G401 (cell line): Measurements from ENCODE around the gene B4GALNT4. TPM values are rescaled to one million over a fixed set of nuclear protein-coding genes. Genes with fewer than 3 reads are reported as not detected.
"Not testable (repeated sequence)": the region's sequence is repeated elsewhere in the genome, so short reads cannot be mapped to it uniquely, and the experiment has no call there.

ENCODE experiments used
- DNase-seq: peaks from one replicate; pipeline ENCODE4 v3.0.0-alpha.2; 2015; ENCODE audit warnings: low spot score
- in situ Hi-C: cut with HindIII; loops from 2 replicates; pipeline ENCODE4 v1.10.0; 2016; ENCODE audit warnings: low sequenced_read_pairs, mixed read lengths
- total RNA-seq: library from RNA; depleted of rRNA; stranded (reverse); fragments of >200 nt; shearing (Covaris generic); gene quantifications from 2 replicates; pipeline ENCODE4 v1.2.3, GENCODE V29; 2014

The B4GALNT4 gene
- total RNA-seq, 1 experiment from 2014 or later: 32.1 TPM

GRCh38 chr11:333616-334263, 35.6 kb upstream of the B4GALNT4 start:
- DNase-seq, in situ Hi-C loops: not testable (repeated sequence)

- no peak for DNase-seq
- in situ Hi-C loops: no loop called here
Measured at GRCh38 chr11:334264-334994, 34.9 kb upstream of the B4GALNT4 start.

GRCh38 chr11:335779-336658, 33.3 kb upstream of the B4GALNT4 start:
- no peak for DNase-seq
- in situ Hi-C loops: no loop called here

GRCh38 chr11:336659-337198, 32.6 kb upstream of the B4GALNT4 start:
- DNase-seq: no peak
- in situ Hi-C loops: no loop called here

- DNase-seq: no peak
- in situ Hi-C loops: no loop called here
Measured at GRCh38 chr11:337711-338110, 31.6 kb upstream of the B4GALNT4 start.

- in situ Hi-C loops: no loop called here
- DNase-seq: no peak
Measured at GRCh38 chr11:339963-340362, 29.3 kb upstream of the B4GALNT4 start.

- in situ Hi-C loops: no loop called here
- DNase-seq: no peak
Measured at GRCh38 chr11:340539-341512, 28.5 kb upstream of the B4GALNT4 start.

- in situ Hi-C loops: no loop called here
- DNase-seq: no peak
Measured at GRCh38 chr11:342328-342727, 27.0 kb upstream of the B4GALNT4 start.

GRCh38 chr11:344836-345578, 24.3 kb upstream of the B4GALNT4 start:
- DNase-seq: no peak
- in situ Hi-C loops: no loop called here

GRCh38 chr11:346529-346928, 22.8 kb upstream of the B4GALNT4 start:
- in situ Hi-C loops: no loop called here
- no peak for DNase-seq

- in situ Hi-C loops, DNase-seq: not testable (repeated sequence)
Measured at GRCh38 chr11:349270-349954, 19.9 kb upstream of the B4GALNT4 start.

- in situ Hi-C loops, DNase-seq: not testable (repeated sequence)
Measured at GRCh38 chr11:350033-350722, 19.1 kb upstream of the B4GALNT4 start.

GRCh38 chr11:350723-351255, 18.5 kb upstream of the B4GALNT4 start:
- DNase-seq: no peak
- in situ Hi-C loops: no loop called here

- in situ Hi-C loops: no loop called here
Measured at GRCh38 chr11:351411-351810, 17.9 kb upstream of the B4GALNT4 start.

GRCh38 chr11:352456-353031, 16.8 kb upstream of the B4GALNT4 start:
- no peak for DNase-seq
- in situ Hi-C loops: no loop called here

More at GRCh38 chr11:351411-351810, 17.9 kb upstream of the B4GALNT4 start:
- DNase-seq: no peak

GRCh38 chr11:353179-353873, 16.0 kb upstream of the B4GALNT4 start:
- in situ Hi-C loops: no loop called here
- no peak for DNase-seq
